HCT116 (cell line): ENCODE measurements around the gene ELMOD3.

Source experiments
- ATF3 ChIP-seq: IDR thresholded peaks from 2 replicates; pipeline ENCODE4 v1.6.1; 2012
- CBX3 ChIP-seq: IDR thresholded peaks from 2 replicates; pipeline ENCODE4 v1.6.1; 2012; ENCODE audit warnings: low read depth
- CEBPB ChIP-seq: IDR thresholded peaks from 2 replicates; pipeline ENCODE4 v1.6.1; 2012; ENCODE audit warnings: low read depth
- ELF1 ChIP-seq: IDR thresholded peaks from 2 replicates; pipeline ENCODE4 v1.6.1; 2012; ENCODE audit warnings: low read depth, borderline replicate concordance
- EZH2 ChIP-seq: fragments of 200-600 bp; sonication (generic); IDR thresholded peaks from 2 replicates; pipeline ENCODE4 v1.6.1; 2017; ENCODE audit warnings: antibody characterized with exemption, mixed run types
- EZH2phosphoT487 ChIP-seq: fragments of 200-600 bp; IDR thresholded peaks from 2 replicates; pipeline ENCODE4 v1.6.1; 2018; ENCODE audit warnings: antibody characterized with exemption, borderline replicate concordance
- MAX ChIP-seq: IDR thresholded peaks from 2 replicates; pipeline ENCODE4 v1.6.1; 2012
- POLR2A ChIP-seq: IDR thresholded peaks from 2 replicates; pipeline ENCODE4 v1.7.0; 2011; ENCODE audit warnings: borderline replicate concordance; ENCODE audit not compliant: insufficient read depth, insufficient read length; ENCODE audit errors: extremely low read depth
- POLR2AphosphoS5 ChIP-seq: IDR thresholded peaks from 2 replicates; pipeline ENCODE4 v1.6.1; 2011; ENCODE audit warnings: mild to moderate bottlenecking, low read depth, low read length, moderate library complexity
- RAD21 ChIP-seq: IDR thresholded peaks from 2 replicates; pipeline ENCODE4 v1.6.1; 2012; ENCODE audit warnings: low read depth, mild to moderate bottlenecking
- SIN3A ChIP-seq: IDR thresholded peaks from 2 replicates; pipeline ENCODE4 v1.6.1; 2012; ENCODE audit warnings: low read depth
- TCF7L2 ChIP-seq: IDR thresholded peaks from 2 replicates; pipeline ENCODE4 v1.7.0; 2011; ENCODE audit warnings: borderline replicate concordance, inconsistent platforms; ENCODE audit not compliant: insufficient read depth, insufficient read length; ENCODE audit errors: extremely low read depth
- YY1 ChIP-seq: IDR thresholded peaks from 2 replicates; pipeline ENCODE4 v1.6.1; 2011; ENCODE audit warnings: low read length, low read depth, moderate library complexity, mild to moderate bottlenecking; ENCODE audit not compliant: insufficient replicate concordance; ENCODE audit errors: extremely low read depth
- TF ChIP-seq, protein P1 (sequence below), 3 experiments: fragments of 200-600 bp in 1 of 3; sonication (generic) in 1 of 3; IDR thresholded peaks in 2 of 3; conservative IDR thresholded peaks in 1 of 3; 2 replicates each; pipeline ENCODE4 v1.5.1; 2012 to 2017; ENCODE audit warnings: low read depth in 2 of 3, low read length in 2 of 3, antibody characterized with exemption in 1 of 3, borderline replicate concordance in 1 of 3, control low read depth in 1 of 3, mild to moderate bottlenecking in 1 of 3, mixed read lengths in 1 of 3, mixed run types in 1 of 3, moderate library complexity in 1 of 3; ENCODE audit not compliant: insufficient read depth in 1 of 3

- TF ChIP-seq, protein P1, sequence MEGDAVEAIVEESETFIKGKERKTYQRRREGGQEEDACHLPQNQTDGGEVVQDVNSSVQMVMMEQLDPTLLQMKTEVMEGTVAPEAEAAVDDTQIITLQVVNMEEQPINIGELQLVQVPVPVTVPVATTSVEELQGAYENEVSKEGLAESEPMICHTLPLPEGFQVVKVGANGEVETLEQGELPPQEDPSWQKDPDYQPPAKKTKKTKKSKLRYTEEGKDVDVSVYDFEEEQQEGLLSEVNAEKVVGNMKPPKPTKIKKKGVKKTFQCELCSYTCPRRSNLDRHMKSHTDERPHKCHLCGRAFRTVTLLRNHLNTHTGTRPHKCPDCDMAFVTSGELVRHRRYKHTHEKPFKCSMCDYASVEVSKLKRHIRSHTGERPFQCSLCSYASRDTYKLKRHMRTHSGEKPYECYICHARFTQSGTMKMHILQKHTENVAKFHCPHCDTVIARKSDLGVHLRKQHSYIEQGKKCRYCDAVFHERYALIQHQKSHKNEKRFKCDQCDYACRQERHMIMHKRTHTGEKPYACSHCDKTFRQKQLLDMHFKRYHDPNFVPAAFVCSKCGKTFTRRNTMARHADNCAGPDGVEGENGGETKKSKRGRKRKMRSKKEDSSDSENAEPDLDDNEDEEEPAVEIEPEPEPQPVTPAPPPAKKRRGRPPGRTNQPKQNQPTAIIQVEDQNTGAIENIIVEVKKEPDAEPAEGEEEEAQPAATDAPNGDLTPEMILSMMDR (IDR thresholded peaks at IDR 0.05 in 2 of 3, conservative IDR thresholded peaks at IDR 0.05 in 1 of 3; ENCODE audit: borderline replicate concordance in 1 of 3, insufficient read depth in 1 of 3, low read depth in 2 of 3, low read length in 2 of 3), result no peak
- TF ChIP-seq RAD21 (no peak), EZH2 (no peak), POLR2A (no peak), MAX (no peak), ELF1 (no peak), YY1 (no peak), EZH2phosphoT487 (no peak), SIN3A (no peak), TCF7L2 (no peak), CEBPB (no peak), ATF3 (no peak), POLR2AphosphoS5 (no peak), CBX3 (no peak)
Observed at GRCh38 chr2:85377083-85377482, 22.5 kb downstream of the ELMOD3 start.
